DMS 273 (cell line): ENCODE data around the gene PXYLP1.

Source experiments
- DNase-seq: peaks from one replicate; lab custom pipeline; 2025; ENCODE audit not compliant: unreplicated experiment; lab: John Stamatoyannopoulos, UW

PXYLP1 gene

GRCh38 chr3:141320399-141321108 is 88.9 kb downstream of the PXYLP1 start:
- DNase-seq: no peak

DNA sequence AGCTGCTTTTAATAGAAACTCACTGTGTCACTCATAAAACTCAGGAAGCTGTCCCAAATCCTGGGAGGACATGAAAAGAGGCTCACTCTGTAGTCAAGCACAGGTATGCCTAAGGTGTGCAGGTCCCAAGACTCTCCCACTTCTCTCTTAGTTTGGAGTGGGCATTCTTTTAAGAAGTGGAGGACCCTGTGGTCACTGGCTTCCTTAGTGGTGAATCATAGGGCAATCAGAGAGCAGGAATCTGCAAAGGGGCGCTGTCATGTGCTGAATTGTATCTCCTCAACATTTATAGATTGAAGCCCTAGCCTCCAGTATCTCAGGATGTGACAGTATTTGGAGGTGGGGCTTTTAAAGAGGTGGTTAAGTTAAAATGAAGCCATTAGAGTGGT is 89.5 kb downstream of the PXYLP1 start:
- DNase-seq: no peak

- no peak for DNase-seq
These were observed 92.5 kb downstream of the PXYLP1 start for GRCh38 chr3:141323936-141324704.

GRCh38 chr3:141326123-141326522 is 94.5 kb downstream of the PXYLP1 start:
- no peak for DNase-seq

DNA sequence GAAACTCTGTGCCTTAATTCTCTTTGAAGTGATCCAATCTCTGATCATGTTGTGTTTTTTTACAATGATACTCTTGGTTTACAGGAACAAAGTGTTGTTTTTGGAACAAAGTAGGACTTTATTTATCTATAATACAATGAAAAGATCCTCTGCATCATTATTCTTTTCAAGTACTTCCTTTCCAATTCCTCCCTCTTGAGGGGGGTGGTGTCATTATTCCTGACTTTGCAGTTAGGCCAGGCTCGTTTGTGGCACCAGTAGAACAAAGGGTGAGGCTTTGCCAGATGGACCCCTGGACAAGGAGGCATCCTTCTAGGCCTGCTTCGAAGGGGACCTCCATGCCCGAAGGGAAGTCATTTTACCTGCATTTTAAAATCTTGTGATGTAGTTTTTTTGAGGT is 95.0 kb downstream of the PXYLP1 start:
- no peak for DNase-seq

DNA sequence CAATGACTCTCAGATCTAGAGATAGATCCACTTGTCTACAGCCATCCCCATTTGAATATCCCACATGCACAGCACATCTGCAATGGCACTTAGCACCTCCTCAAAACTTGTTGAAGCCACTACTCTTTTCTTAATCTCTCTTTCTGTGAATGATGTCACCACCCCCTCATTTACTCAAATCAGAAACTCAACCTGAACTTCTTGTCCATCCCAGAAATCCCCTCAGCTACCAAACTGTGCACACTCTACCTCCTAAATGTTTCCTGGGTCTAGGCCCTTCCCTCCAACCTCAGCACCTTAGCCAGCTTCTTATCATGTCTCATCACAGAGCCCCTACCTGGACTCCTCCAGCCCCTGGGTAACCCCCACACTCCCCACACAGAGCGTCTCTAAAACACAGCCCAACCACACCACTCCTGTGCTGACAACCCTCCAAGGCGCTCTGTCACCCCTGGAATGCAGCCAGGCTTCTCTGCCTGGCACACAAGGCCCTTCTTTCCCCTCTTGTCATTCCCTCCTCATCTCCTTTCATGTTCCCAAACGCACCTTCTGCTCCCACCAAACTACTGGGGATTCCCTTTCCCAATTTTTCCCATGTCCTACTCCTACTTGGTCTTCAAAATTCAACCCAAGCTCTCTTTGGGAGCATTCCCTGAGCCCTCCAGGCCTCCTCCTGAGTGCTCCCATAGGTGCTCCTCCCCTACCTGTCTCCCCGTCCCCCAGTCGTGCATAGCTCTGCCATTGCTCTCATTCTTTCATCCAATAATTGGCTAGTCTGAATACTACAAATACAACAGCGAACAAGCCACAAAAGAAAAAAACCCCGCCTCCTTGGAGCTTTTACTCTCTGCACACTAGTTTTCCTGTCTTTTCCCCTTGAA is 96.9 kb downstream of the PXYLP1 start:
- DNase-seq: no peak

GRCh38 chr3:141330235-141330634 is 98.6 kb downstream of the PXYLP1 start:
- no peak for DNase-seq

GRCh38 chr3:141330718-141331376 is 99.2 kb downstream of the PXYLP1 start:
- no peak for DNase-seq

DNA sequence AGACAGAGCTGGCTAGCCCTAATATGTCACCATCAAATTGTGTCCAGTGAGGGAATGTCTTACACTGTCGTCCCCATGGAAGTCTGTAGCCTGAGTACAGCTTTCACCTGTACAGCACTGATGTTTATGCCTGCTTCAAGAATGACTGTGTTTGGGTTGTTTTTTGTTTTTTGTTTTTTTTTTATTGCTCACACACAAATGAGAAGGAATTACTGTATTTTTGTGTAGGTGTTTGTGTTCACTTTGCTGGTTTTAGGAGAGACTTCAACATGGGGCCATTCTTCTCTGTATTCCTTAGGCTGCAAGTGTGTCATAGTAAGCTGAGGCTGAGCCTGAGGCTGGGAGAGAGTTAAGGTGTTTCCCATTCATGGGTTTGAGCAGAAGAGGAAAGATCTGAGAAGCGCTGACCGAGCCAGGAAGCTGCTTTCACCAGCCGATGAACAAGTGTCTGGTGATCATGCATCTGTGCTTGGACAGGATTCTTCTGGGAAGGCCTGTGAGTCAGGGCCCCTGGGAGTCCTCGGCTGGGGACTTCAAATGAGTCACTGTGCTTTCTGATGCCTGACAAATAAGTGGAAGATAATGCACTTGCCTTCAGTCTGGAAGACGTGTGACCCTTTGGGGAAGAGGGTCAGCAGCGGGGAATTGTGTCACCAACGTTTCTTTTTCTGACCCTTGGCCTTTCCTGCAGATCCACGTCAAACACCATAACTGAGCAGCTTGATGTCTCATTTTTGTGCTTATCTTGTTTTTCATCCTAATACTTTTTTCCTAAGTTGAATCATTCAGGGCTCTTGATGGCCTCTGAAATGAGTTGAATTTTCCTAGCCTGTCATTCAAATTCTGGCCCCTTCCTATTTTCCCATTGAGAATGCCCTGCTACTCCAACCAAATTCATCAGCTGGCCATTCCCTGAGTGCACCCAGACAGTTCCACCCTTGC is 100.0 kb downstream of the PXYLP1 start:
- DNase-seq: no peak

- no peak for DNase-seq
These were observed 100.8 kb downstream of the PXYLP1 start for GRCh38 chr3:141332416-141332815.

DNA sequence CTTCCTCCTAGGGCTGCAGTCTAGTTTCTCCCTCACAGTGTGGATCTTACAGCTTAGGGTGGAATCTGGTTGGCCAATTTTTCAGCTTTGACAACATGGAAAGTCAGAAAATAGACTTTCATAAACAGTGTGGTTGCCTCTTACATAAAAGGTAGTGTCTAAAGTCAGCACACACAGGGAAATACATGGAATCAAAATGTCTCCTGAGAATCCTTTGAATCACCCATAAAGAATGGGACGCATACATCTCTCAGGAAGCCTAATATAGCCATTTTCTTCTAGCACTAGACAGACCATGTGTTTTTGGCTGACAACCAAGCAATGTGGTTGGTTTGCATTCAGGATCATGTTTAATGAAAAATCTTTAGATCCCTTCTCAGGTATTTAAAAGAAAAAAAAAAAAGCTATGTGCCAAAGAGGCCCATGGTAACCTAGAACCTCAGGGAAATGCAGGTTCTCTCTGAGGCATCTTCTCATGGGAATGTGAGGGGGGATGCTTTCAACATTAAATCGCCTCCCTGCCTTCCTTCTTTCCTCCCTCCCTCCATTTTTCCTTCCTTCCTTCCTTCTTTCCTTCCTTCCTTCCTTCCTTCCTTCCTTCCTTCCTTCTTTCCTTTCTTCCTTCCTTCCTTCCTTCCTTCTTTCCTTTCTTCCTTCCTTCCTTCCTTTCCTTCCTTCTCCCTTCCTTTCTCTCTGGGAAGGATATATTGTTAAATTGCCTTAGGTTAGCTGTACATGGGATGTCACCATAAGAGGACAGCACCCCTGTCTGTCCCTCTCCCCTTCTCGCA is 102.4 kb downstream of the PXYLP1 start:
- DNase-seq: no peak

DNA sequence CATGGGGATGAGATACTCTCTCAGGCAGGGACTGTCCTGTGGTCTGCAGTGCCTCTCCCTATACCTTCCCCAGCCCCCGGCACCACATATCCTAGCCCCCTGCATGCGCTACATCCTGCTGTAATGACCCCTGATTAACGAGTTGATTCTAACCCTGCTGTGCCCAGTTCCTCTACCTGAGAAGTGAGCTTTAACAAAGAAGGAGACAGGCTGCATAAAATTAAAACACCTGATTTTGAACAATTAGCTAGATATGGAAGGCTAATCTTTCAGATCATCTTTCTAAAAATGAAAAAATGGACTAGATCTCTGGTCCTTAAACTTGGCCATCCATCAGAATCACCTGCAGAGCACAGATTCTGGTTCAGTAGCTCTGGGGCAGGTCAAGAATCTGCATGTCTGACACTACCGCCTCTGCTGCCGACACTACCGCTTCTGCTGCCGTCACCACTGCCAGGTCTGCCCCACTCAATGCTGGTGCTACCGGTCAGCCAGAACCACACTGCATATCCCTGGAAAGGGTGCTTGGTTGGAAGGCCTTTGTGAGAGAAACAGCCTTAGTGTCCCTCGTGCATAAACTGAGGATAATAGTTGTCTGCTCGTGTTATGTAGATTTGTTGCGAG is 103.1 kb downstream of the PXYLP1 start:
- no peak for DNase-seq

DNA sequence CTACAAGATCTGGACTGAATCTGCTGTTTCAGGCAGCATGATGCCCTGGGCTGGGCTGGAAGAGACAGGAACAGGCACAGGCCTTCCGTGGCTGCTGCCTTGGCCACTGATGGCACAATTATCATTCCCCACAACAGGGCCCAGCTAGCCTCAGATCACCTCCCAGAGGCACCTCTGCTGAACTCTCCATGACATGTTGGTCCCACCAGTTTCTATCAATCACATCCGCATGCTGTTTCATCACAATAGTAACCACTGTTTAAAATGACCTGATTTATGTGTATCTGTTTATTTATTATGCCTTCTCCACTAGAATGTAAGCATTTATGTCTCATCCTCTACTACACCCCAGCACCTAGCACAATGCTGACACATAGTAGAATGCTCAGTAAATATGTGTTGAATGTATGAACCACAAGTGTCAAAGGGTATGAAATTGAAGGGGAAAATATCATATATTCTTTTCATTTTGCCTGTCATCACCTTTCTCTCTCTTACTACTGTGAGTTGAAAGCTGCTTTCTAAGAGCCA is 104.0 kb downstream of the PXYLP1 start:
- no peak for DNase-seq

DNA sequence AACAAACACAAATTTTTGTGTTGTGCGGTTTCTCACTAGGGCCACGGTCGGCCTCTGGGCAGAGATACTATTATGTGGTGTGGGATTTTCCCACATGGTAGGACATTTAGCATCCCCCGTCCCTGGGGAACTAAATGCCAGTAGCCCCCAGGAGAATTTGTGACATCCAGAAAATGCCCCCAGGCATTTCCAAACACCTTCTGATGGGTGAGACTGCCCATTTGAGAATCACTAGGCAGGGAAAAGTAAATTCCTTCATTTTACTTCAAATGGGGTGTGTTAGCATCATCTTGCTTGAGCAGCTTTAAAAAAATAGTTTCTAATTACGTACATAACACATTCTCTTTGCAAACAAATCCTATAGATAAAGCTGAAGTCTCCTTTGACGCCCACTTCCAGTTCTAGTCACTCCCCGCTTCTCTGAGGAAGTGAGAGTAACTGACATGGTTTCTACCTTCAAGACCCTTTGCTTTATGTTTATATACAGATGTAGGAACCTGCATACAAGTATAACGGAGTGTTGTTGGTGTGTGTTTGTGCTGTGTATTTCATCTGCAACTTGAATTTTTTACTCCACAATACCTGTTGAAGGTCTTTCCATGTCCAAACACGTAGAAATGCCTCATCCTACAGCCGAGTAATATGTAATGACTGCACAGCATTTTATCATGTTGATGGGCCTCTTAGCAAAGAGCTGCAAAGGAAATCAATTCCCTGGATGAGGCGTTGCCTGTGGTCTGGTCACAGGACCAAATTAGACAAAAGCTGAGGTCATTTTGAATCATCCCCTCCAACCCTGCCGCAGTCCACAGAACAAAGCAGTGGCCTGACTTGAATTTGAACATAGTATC is 105.3 kb downstream of the PXYLP1 start:
- DNase-seq: no peak

DNA sequence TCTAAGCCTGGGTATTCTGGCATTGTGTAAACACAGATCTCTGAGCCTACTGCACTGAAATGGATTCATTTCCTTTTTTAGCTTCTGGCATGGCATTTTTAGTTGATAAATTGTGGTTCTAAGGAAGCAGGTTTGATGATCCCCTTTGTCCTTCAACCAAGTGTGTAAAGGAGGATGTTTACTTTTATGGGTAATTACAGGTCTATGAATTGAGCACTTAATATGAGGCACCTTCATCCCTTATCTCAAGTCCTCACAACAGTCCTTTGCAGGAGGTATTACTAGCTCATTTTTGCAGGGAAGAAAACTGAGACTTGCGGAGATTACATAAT is 105.9 kb downstream of the PXYLP1 start:
- no peak for DNase-seq

DNA sequence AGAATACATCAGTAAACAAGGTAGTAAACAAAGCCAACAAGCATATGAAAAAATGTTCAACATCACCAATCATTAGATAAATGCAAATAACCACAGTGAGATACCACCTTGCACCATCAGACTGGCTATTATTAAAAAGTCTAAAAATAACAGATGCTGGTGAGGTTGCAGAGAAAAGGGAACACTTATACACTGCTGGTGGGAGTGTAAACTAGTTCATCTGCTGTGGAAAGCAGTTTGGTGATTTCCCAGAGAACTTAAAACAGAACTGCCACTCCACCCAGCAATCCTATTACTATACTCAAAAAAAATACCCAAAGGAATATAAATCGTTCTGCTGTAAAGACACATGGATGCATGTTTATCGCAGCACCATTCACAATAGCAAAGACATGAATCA is 106.4 kb downstream of the PXYLP1 start:
- DNase-seq: no peak

DNA sequence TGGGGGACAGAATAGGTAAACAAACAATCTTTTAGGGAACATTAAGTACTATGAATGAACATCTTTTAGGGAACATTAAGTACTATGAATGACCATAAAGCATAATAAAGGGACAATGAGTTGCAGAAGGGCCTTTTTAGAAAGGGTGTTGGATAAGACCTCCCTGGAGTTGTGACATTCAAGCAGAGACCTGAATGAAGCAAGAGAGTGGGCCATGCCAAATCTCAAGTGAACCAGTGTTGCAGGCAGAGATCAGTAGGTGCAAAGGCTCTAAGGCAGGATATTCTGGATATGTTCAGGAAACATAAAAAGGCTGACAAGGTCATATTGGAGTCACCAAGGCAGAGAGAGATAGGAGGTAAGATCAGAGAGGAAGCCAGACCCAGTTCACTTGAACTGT is 107.3 kb downstream of the PXYLP1 start:
- no peak for DNase-seq

DNA sequence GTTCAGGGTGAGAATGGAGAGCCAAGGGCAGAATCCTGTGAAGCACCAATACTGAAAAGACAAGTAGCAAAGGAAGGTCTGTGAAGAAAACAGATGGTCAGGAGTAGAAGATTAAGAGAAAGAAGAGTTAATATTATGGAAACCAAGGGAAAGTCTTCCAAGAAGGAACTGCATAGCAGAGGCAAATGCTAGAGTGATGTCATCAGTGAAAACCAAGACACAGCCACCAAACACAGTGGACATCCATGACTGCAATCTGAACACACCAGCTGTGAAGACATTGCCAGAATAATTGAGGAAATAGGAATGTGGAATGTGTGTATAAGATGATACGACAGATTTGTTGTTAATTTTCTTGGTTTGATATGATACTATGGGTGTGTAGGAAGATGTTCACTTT is 109.9 kb downstream of the PXYLP1 start:
- DNase-seq: no peak
